HuH-7 (cell line): Measurements from ENCODE around the gene MYOM1.
"Not testable (repeated sequence)": the region's sequence is repeated elsewhere in the genome, so short reads cannot be mapped to it uniquely, and the experiment has no call there.

Experiments
- DNase-seq: peaks from one replicate; pipeline ENCODE4 v3.0.0; 2011; ENCODE audit warnings: low spot score

MYOM1 gene

GRCh38 chr18:3025544-3025943 lies 194.2 kb downstream of the MYOM1 start:
- no peak for DNase-seq

GRCh38 chr18:3023603-3024002 lies 196.2 kb downstream of the MYOM1 start:
- not testable (repeated sequence) for DNase-seq
